GM19238 (cell line): ENCODE measurements around the gene RNASE4.
"Not testable (repeated sequence)": the region's sequence is repeated elsewhere in the genome, so short reads cannot be mapped to it uniquely, and the experiment has no call there.

Experiments
- DNase-seq: peaks from one replicate; pipeline ENCODE4 v3.0.0; 2011; ENCODE audit warnings: low spot score; ENCODE audit not compliant: insufficient read length

The RNASE4 gene

DNA sequence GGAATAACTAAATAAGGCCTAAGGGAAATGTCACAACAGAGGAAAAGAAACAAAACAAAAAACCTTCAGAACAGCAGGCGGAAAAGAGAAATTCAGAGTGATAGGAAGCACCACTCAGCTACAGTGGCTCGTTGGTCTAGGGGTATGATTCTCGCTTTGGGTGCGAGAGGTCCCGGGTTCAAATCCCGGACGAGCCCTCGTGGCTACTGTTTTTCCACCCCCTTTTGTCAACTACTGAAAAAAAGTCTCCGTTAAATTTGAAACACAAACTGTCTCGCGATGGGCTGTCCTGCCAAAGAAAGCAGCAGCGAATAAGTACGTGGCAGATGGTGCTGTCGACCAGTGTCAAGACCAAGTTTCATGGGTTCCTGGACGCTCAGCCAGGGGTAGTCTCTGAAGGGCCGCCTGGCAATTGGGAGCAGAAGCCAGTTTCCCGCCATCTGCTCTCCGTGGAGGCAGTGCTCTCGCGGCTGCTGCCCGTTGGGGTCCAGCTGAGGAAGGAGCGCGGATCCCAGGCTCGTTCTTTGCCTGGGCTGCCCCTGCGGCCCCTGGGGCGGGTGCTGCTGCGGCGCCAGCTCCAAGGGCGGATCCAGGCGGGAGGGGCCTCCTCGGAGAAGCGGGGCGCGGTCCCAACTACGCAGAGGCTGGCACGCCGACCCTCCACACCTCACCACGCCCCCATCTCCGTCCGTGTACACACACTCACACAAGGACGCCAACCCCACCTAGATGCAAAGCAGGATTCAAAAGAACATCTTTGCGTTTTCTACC lies at the start of gene RNASE4:
Gene RNASE4, plus strand, starts transcription at position 670 of the 771 bp plus-strand sequence. CDS start 14,812 bp downstream, outside the sequence.
- DNase-seq = no peak

DNA sequence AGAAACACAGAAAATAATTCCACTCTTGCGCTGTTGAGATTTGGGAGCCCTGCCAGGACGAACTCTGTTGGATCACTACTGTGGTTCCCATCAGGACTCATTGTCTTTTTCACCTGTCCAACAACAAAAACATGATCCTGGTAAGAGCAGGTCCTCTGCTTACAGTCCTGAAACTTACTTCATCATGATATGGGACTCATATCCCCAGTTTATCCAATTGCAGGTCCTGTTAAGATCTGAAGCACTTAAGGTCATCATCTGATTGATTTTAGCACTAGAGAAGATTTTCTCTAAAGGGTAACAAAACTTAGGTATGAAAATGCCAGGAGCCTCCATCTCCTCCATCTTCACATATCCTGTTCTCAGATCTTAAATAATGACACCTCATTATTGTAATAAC lies 42.8 kb upstream of the RNASE4 start, which contains the start of gene OR6S1:
Gene OR6S1, minus strand, starts transcription at position 101 of the 400 bp plus-strand sequence. Its CDS starts 0 bp downstream, at position 101.
- no peak for DNase-seq

GRCh38 chr14:20642182-20642581 lies 42.2 kb upstream of the RNASE4 start:
- DNase-seq = no peak

- DNase-seq = not testable (repeated sequence)
Measured at GRCh38 chr14:20642755-20643154, 41.6 kb upstream of the RNASE4 start.

DNA sequence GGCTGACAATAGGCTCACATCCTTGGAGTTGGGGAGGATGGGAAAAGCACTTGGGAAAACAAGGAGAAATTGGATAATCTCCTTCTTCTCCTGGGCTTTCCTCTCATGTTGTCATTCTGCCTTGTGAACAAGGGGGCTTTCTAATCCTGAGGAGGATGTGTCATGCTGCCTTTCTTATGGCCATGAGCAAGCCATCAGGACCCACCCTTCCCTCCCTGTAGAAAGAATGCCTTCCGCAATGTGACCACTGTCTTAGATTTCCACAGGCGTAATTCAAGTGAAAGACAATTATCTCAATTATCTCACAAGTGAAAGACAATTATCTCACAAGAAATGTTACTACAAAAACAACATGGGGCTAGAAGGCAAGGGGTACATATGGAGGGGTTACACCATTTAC lies 39.8 kb upstream of the RNASE4 start:
- no peak for DNase-seq

- no peak for DNase-seq
Measured at GRCh38 chr14:20645481-20645880, 38.9 kb upstream of the RNASE4 start.

- no peak for DNase-seq
Measured at GRCh38 chr14:20652996-20653975, 31.1 kb upstream of the RNASE4 start.

- no peak for DNase-seq
Measured at GRCh38 chr14:20655851-20656250, 28.5 kb upstream of the RNASE4 start.

GRCh38 chr14:20656274-20656673 lies 28.1 kb upstream of the RNASE4 start:
- DNase-seq = no peak

GRCh38 chr14:20657216-20658211 lies 26.8 kb upstream of the RNASE4 start:
- no peak for DNase-seq

DNA sequence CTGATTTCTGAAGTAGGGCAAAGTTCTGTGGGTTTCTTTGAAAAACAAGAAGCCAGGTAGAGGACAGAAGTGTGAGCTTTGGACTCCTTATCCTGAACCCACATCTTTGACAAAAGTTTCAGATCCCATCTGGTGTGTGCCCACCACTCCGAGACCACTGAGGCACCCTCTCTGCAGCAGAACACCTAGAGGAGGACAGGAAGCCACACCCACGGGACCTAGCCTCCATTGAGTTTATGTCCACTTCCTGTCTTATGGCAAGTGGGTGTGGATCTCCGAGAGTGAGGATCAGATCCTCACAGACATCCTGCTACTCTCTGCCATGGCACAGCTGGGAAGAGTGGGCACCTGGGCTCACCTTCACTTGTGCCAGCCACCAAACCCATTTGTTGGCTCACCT lies 26.1 kb upstream of the RNASE4 start:
- no peak for DNase-seq

GRCh38 chr14:20659336-20659735 lies 25.0 kb upstream of the RNASE4 start:
- no peak for DNase-seq

DNA sequence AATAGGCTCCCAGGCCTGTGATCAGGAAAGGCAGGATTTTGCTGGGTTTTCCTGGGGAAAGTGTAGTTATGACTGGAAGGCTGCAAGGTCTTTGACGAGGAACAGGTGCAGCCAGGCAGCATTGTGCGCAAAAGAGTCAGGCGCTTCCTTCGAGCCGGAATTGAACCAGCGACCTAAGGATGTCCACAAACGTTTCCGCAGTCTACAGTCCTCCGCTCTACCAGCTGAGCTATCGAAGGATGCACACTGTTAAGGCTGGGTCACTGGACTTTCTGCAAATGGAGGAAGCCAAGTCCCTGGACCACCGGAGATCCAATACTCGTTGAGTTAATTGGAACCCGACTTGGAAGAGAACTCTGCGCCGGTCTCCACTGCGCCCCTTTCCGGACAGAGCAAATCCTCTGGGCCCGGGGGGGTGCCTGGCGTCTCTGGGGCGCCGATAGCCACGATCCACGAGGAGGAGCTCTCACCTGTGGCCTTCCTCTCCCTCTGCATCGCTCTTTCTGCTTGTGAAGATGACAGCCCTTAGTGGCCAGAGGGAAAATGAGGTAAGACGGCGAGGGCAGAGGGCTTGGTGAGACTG lies 24.5 kb upstream of the RNASE4 start:
- no peak for DNase-seq

DNA sequence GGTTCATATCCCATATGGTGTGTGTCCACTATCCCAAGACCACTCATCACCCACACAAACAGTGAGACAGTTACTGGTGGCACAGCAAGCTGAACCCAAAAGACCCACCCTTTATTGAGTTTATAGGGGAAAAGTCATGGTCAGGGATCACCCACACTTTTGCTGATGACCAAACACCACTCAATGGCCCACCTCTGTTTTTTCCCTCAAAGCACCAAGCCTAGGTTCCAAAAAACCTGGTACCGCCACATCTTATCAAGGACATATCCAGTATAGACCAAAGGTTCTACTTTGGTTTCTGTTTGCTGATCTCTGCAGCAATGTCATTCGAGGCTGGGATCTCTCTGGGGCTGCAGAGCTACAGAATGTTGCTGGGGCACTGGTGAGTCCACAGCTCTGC lies 23.2 kb upstream of the RNASE4 start:
- no peak for DNase-seq

- DNase-seq = no peak
Measured at GRCh38 chr14:20662968-20663732, 21.2 kb upstream of the RNASE4 start.

GRCh38 chr14:20666400-20666961 lies 17.9 kb upstream of the RNASE4 start:
- DNase-seq = not testable (repeated sequence)

GRCh38 chr14:20667957-20668356 lies 16.4 kb upstream of the RNASE4 start:
- DNase-seq = no peak

DNA sequence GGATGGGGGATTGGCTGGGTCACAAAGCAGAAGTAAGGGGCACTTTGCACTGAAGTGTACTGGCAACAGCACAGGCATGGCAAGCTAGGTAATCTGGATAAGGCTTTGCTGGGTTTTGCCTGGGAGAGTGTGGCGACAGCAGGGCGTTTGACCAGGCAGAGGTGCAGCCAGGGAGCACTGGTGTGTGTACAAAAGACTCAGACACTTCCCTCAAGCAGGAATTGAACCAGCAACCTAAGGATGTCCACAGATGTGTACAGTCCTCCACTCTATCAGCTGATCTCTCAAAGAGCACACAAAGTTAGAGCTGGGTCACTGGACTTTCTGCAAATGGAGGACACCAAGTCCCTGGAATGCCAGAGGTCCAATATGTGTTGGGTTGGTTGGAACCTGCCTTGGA lies 15.4 kb upstream of the RNASE4 start:
- DNase-seq = no peak

- DNase-seq = no peak
Measured at GRCh38 chr14:20671597-20672283, 12.6 kb upstream of the RNASE4 start.
